ENCODE data around the gene TUNAR.

- TF ChIP-seq CTCF (IDR thresholded peaks at IDR 0.05; ENCODE audit: borderline replicate concordance, extremely low read depth, low read length, poor library complexity, severe bottlenecking) (no peak), EZH2 (IDR thresholded peaks at IDR 0.05; ENCODE audit: borderline replicate concordance, low read depth, low read length, severe bottlenecking) (no peak)
Observed at GRCh38 chr14:95831041-95831440, 45.6 kb upstream of the TUNAR start.
